Colonic mucosa (tissue), 4 donors: ENCODE results near the gene IRAK1BP1. TPM values are rescaled to one million over a fixed set of nuclear protein-coding genes. Genes with fewer than 3 reads are reported as not detected.
"Not testable (repeated sequence)": the region's sequence is repeated elsewhere in the genome, so short reads cannot be mapped to it uniquely, and the experiment has no call there.

ENCODE experiments used
- DNase-seq: peaks from one replicate; pipeline ENCODE4 v3.0.0-alpha.2; 2020
- H3K27ac ChIP-seq: fragments of 200-600 bp; one replicate; pipeline ENCODE4 v1.8.0; 2021
- H3K27me3 ChIP-seq: fragments of 200-600 bp; one replicate; pipeline ENCODE4 v1.8.0; 2021
- H3K36me3 ChIP-seq: fragments of 200-600 bp; one replicate; pipeline ENCODE4 v1.8.0; 2021
- H3K4me1 ChIP-seq: fragments of 200-600 bp; one replicate; pipeline ENCODE4 v1.8.0; 2021; ENCODE audit warnings: mild to moderate bottlenecking
- H3K4me3 ChIP-seq: fragments of 200-600 bp; one replicate; pipeline ENCODE4 v1.8.0; 2021
- H3K9ac ChIP-seq, 2 donors: one replicate each; pipeline ENCODE4 v1.7.0; 2013; ENCODE audit warnings: control low read depth in 2 of 2, low read depth in 2 of 2, low read length in 2 of 2
- H3K9me3 ChIP-seq: fragments of 200-600 bp; one replicate; pipeline ENCODE4 v1.8.0; 2021
- CTCF ChIP-seq: fragments of 200-600 bp; IDR thresholded peaks from one replicate; pipeline ENCODE4 v1.8.0; 2022; ENCODE audit warnings: antibody characterized with exemption, mild to moderate bottlenecking
- intact Hi-C: fragments of 100-400 bp; cut with DNase I; formaldehyde crosslinking; loops from one replicate; pipeline ENCODE4 v1.14.1; 2022
- total RNA-seq, 2 donors: library from RNA; stranded (reverse); fragmentation: NEBNext Ultra II Directional in 1 of 2; extraction: Animal tissue kit (Norgen Biotek cat#: 25700) in 1 of 2; gene quantifications; one replicate each; pipeline ENCODE4 v1.2.1, GENCODE V29; 2021
- donor health status: healthy.
- donor health status: DM: no; HTN: no; CAD: no.
- donor health status: DM: no; HTN: no; CAD: no.

The IRAK1BP1 gene
- total RNA-seq, 2 donors from 2014 or later: 1.7 to 4.9 TPM

GRCh38 chr6:78910591-78911171, 43.3 kb downstream of the IRAK1BP1 start:
- intact Hi-C loops: no loop called here
- H3K9me3 ChIP-seq: no peaks in the 10 kb centered on the region
- H3K4me1 ChIP-seq: no peaks in the 10 kb centered on the region
- H3K36me3 ChIP-seq: no peaks in the 10 kb centered on the region
- no peak overlapping the region for H3K27ac ChIP-seq
- no peak overlapping the region for H3K9ac ChIP-seq
- DNase-seq: peak; percentile 43
- TF ChIP-seq CTCF: no peak
- peak overlapping the region; percentile 44 for H3K4me3 ChIP-seq
- no peaks in the 10 kb centered on the region for H3K27me3 ChIP-seq

- no peaks in the 10 kb centered on the region for H3K36me3 ChIP-seq
- no peak overlapping the region for H3K27ac ChIP-seq
- intact Hi-C loops: no loop called here
- no peak overlapping the region for H3K4me3 ChIP-seq
- H3K9ac ChIP-seq: no peak overlapping the region
- H3K27me3 ChIP-seq: no peaks in the 10 kb centered on the region
- no peaks in the 10 kb centered on the region for H3K9me3 ChIP-seq
- H3K4me1 ChIP-seq: no peaks in the 10 kb centered on the region
- TF ChIP-seq CTCF: no peak
- no peak for DNase-seq
These were observed 44.0 kb downstream of the IRAK1BP1 start for GRCh38 chr6:78911218-78911940.

- no peak for TF ChIP-seq CTCF
These were observed 49.1 kb downstream of the IRAK1BP1 start for GRCh38 chr6:78916411-78916810.

GRCh38 chr6:78917788-78918187, 50.4 kb downstream of the IRAK1BP1 start:
- Histone ChIP-seq H3K27ac (no peak overlapping the region), H3K36me3 (no peaks in the 10 kb centered on the region), H3K9ac (no peak overlapping the region), H3K4me3 (no peak overlapping the region), H3K9me3 (peaks cover 6% of the 10 kb centered on the region), H3K4me1 (no peaks in the 10 kb centered on the region), H3K27me3 (no peaks in the 10 kb centered on the region)
- DNase-seq: no peak
- intact Hi-C loops: no loop called here
- TF ChIP-seq CTCF: no peak

More at GRCh38 chr6:78916411-78916810, 49.1 kb downstream of the IRAK1BP1 start:
- Histone ChIP-seq H3K4me1 (no peaks in the 10 kb centered on the region), H3K4me3 (no peak overlapping the region), H3K36me3 (no peaks in the 10 kb centered on the region), H3K9ac (no peak overlapping the region), H3K27ac (no peak overlapping the region), H3K9me3 (peaks cover 6% of the 10 kb centered on the region), H3K27me3 (no peaks in the 10 kb centered on the region)
- DNase-seq: no peak
- intact Hi-C loops: no loop called here

GRCh38 chr6:78921168-78921567, 53.8 kb downstream of the IRAK1BP1 start:
- H3K4me3 ChIP-seq, DNase-seq, H3K9me3 ChIP-seq, H3K36me3 ChIP-seq, H3K9ac ChIP-seq, H3K4me1 ChIP-seq, H3K27ac ChIP-seq, H3K27me3 ChIP-seq, intact Hi-C loops: not testable (repeated sequence)

- no peak overlapping the region for H3K9ac ChIP-seq
- intact Hi-C loops: no loop called here
- no peaks in the 10 kb centered on the region for H3K9me3 ChIP-seq
- H3K36me3 ChIP-seq: no peaks in the 10 kb centered on the region
- DNase-seq: no peak
- H3K4me1 ChIP-seq: no peaks in the 10 kb centered on the region
- no peak overlapping the region for H3K27ac ChIP-seq
- H3K27me3 ChIP-seq: no peaks in the 10 kb centered on the region
- no peak for TF ChIP-seq CTCF
- no peak overlapping the region for H3K4me3 ChIP-seq
These were observed 58.0 kb downstream of the IRAK1BP1 start for GRCh38 chr6:78925317-78925716.
